ENCODE data around the gene HID1.

HID1 gene

DNA sequence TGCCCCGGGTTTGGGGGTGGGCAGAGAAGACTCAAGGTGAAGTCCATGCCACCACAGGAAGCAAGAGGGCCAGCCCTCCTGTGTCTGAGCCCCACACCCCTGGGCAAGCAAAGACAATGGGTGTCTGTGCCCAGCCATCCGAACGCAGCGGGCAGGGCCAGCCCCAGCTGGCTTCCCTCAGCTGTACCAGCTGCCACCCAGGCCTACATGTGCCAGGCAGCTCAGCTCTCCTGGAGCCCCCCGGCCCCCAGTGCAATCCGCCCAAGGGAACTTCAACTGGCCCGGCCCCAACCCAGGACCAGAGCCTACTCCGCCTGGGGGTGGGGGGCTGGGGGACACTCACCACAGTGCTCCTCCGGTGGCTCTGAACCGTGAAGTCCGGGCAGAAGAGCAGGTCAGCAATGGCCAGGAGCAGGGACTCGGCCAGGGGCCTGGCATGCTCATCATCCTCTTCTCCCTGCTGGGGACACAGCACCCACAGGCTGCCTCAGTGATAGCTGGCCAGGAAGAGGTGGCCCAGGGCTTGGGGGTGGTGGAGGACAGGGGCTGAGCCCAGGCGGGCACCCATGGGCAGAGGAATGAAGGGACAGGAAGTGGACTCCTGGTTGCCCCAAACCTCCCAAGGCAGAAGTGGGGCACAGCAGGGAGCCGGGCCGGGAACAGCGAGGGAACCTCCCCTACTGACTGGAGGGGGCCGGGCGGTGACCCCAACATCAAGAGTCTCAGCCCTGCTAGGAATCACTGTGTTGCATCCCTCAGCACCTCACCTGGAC is 9.8 kb downstream of the HID1 start:
- no peak for DNase-seq (ENCODE audit: low spot score)
- TF ChIP-seq, protein P1, sequence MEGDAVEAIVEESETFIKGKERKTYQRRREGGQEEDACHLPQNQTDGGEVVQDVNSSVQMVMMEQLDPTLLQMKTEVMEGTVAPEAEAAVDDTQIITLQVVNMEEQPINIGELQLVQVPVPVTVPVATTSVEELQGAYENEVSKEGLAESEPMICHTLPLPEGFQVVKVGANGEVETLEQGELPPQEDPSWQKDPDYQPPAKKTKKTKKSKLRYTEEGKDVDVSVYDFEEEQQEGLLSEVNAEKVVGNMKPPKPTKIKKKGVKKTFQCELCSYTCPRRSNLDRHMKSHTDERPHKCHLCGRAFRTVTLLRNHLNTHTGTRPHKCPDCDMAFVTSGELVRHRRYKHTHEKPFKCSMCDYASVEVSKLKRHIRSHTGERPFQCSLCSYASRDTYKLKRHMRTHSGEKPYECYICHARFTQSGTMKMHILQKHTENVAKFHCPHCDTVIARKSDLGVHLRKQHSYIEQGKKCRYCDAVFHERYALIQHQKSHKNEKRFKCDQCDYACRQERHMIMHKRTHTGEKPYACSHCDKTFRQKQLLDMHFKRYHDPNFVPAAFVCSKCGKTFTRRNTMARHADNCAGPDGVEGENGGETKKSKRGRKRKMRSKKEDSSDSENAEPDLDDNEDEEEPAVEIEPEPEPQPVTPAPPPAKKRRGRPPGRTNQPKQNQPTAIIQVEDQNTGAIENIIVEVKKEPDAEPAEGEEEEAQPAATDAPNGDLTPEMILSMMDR (IDR thresholded peaks at IDR 0.05; ENCODE audit: extremely low read depth, missing control alignments), result no peak

DNA sequence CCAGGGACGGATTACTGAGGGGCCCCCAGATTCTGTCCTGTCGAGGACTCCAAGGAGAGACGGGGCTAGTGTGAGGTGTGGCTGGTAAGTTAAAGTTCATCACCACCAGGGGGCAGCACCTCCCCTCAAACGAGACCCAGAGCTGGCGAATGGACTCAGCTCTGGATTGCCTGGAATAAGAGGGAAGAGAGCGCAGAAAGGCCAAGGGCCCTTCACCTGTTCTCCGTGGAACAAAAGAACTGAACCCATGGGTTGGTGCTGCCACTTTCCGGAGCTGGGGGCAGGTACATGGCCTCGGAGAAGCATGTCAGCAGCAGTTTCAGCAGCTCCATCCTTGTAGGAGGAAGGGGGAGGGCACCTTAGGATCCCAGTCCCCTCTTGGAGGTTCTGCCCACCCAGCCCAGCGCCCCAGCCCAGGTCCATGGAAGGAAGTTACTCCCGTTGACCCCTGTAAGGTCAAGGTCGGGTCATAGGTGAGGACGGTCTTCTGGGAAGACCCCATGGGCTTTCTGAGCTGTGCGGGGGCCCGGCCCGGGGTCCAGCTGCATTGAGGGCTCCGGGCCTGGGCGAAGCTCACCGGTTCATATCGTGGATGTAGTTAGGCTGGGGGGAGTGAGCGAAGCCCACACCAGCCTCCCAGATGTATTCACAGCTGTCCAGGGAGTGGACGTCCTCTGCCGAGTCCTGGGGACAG is 10.8 kb downstream of the HID1 start:
- peak; percentile 88 for DNase-seq (ENCODE audit: low spot score)
- TF ChIP-seq, protein P1 (IDR thresholded peaks at IDR 0.05; ENCODE audit: extremely low read depth, missing control alignments), result peak; percentile 73

DNA sequence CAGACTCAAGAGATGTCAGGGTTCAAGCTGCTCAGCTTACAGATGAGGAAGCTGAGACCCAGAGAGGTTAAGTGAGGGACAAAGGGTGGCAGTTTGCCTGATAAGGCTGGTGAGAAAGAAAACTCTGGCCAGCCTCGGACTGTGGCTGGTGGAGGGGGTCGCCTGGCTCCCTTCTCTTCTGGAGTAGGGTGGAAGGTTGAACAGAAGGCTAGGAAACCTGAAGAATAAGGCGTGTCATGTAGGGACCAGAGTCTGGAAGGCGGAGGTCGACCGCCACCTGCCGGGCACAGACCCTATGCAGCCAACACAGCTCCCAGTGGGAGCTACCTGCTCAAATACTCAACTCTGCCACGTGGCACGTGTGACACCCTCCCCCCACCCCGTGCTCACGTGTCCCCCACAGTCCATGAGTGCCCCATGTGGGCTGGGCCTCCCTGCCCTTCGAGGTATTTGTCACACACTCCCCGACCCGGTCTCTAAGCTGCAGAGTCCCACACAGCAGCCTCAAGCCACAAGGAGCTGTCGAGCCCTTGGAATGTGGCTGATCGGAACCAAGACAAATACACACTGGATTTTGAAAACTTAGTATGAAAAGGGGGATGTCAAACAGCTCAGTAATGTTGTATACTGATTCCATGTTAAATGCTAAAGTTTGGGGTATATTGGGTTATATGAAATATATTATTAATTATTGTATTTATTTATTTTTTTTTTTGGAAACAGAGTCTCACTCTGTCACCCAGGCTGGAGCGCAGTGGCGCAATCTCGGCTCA is 11.8 kb downstream of the HID1 start:
- TF ChIP-seq, protein P1 (IDR thresholded peaks at IDR 0.05; ENCODE audit: extremely low read depth, missing control alignments), result peak; percentile 64
- peak; percentile 82 for DNase-seq (ENCODE audit: low spot score)

DNA sequence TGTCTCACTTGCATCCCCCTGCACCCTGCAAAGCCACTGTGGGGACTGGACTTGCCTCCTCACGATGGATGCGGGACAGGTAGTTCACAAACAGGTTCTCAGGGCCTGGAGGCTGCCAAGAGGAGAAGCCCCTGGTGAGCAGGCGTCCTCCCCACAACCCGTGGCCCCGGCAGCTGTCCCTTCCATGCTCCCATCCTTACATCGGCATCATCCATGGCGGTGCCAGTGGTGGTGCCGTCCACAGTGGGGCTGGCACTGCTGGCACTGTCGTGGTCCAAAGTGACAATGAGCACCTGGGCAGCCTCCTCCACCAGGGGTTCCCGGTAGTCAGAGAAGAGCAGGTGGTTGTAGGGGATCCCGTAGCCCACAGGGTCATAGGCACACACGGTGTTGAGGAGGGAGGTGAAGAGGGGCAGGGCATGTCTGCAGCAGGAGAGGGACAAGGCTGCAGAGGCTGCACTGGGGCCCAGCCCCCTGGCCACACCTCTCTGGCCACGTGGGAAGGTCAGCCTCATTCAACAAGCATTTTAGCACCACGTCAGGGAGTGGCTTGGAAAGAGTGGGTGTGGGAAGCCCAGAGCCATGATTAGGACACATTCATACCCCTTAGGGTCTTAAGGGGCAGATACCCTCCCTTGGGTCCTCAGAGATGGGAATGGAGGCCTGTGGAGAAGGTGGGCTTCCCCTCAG is 12.6 kb downstream of the HID1 start:
- TF ChIP-seq, protein P1 (IDR thresholded peaks at IDR 0.05; ENCODE audit: extremely low read depth, missing control alignments), result no peak
- DNase-seq (ENCODE audit: low spot score), result no peak

DNA sequence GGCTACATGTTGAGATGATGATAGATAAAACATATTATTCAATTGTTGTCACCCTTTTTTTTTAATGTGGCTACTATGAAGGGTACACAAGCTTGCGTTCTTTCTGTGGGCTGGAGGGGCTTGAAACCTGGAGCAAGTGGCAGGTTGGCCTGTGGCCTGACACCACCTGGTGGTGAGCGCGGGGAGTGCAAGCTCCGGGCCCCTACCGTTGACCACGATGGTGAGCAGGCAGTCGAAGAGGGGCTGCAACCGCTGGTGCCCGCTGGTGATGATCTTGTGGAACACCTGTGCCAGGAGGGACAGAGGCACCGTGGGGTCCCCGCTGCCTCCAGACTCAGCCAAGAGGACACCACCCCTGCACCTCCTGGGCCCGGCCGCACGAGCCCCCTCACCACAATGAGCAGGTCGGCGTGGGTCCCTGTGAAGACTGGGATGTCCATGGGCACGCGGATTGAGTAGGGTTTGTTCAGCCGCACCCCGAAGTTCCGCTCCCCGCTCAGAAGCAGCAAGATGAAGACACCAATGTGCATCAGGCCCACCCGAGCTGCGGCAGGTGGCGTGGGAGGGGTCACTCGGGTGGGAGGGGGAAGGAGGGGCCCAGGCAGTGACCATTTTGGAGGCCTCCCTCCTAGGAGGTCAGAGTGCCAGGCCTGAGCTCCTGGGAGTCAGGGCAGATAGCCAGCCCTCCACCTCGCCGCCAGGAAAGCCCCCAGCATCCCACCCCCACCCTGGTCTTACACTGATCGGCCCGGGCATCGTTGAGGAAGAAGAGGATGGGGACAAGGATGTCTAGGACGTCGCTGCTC is 14.4 kb downstream of the HID1 start:
- DNase-seq (ENCODE audit: low spot score), result peak; percentile 90

DNA sequence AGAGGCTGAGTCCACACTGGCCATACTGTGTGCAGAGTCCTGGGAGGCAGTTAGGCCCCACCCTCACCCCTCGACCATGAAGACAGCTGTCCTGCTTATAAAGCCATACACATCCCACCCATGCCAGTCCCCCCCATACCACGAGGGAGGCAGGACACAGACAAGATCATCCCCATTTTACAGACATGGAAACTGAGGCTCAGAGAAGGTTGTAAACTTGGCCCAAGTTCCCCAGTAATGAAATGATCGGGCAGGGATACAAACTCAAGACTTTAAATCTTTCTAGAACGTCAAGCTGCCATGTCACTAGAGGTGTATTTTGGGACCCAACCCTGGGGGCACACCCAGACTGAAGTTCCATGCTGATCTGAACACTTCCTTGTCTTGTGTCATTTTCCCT is 16.5 kb downstream of the HID1 start:
- TF ChIP-seq, protein P1 (IDR thresholded peaks at IDR 0.05; ENCODE audit: extremely low read depth, missing control alignments), result no peak
- no peak for DNase-seq (ENCODE audit: low spot score)

More for the DNA sequence above, 14.4 kb downstream of the HID1 start:
- TF ChIP-seq, protein P1 (IDR thresholded peaks at IDR 0.05; ENCODE audit: extremely low read depth, missing control alignments), result peak; percentile 94
